ENCODE measurements around the gene OTX1.

Gene OTX1

GRCh38 chr2:63056107-63057050 lies 5.7 kb downstream of the OTX1 start:
- H3K4me3 ChIP-seq (ENCODE audit: low read depth, low read length) = no peak overlapping the region; the same call in 1 of the 2 replicates
- H3K4me1 ChIP-seq = no peaks in the 10 kb centered on the region
- peak; percentile 43 for DNase-seq
- peaks cover 89% of the 10 kb centered on the region for H3K27me3 ChIP-seq
- no peaks in the 10 kb centered on the region for H3K9me3 ChIP-seq
- TF ChIP-seq, protein P1, sequence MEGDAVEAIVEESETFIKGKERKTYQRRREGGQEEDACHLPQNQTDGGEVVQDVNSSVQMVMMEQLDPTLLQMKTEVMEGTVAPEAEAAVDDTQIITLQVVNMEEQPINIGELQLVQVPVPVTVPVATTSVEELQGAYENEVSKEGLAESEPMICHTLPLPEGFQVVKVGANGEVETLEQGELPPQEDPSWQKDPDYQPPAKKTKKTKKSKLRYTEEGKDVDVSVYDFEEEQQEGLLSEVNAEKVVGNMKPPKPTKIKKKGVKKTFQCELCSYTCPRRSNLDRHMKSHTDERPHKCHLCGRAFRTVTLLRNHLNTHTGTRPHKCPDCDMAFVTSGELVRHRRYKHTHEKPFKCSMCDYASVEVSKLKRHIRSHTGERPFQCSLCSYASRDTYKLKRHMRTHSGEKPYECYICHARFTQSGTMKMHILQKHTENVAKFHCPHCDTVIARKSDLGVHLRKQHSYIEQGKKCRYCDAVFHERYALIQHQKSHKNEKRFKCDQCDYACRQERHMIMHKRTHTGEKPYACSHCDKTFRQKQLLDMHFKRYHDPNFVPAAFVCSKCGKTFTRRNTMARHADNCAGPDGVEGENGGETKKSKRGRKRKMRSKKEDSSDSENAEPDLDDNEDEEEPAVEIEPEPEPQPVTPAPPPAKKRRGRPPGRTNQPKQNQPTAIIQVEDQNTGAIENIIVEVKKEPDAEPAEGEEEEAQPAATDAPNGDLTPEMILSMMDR (IDR thresholded peaks at IDR 0.05; ENCODE audit: low read depth, low read length) = no peak
- H3K36me3 ChIP-seq = no peaks in the 10 kb centered on the region

GRCh38 chr2:63057249-63058143 lies 6.9 kb downstream of the OTX1 start:
- Histone ChIP-seq H3K4me3 (ENCODE audit: low read depth, low read length) (peak overlapping the region; percentile 28; the same call in 1 of the 2 replicates), H3K36me3 (no peaks in the 10 kb centered on the region), H3K27me3 (peaks cover 91% of the 10 kb centered on the region), H3K4me1 (no peaks in the 10 kb centered on the region), H3K9me3 (no peaks in the 10 kb centered on the region)
- no peak for DNase-seq
- TF ChIP-seq, protein P1 (IDR thresholded peaks at IDR 0.05; ENCODE audit: low read depth, low read length) = no peak

DNA sequence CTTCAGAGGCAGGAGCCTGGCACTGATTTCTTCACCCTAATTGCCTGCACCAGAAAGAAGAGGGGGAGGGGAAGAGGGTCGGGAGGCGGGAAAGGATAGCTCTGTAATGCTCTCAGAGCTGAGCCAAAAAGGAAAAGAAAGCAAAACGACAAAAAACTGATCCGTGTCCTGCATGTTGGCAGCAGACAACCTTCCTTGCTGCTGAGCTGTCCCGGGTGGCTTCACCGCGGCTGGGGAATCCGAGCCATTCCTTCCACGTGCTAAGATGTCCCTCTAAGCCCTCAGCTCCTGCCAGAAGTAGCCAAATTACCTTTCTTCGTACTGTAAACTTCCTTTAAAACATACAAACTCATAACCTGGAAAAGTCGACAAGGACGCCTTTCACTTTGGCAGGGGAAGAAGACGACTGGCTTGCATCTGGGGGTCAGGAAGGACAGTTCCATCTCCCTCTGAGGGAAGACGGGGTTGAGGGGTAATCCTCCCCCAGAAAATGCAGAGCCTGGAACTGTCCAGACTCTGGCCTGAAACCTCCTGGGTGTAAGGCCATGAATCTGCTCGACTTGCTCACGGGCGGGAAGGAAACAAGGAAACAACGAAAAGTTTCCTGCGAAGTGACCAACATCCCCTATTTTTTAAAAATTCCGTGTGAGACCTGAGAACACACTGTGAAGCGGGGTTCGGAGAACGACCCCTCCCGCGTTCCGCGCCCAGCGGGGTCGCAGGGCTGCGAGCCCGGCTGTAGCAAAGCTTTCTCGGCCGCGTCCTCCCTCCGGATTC lies 7.7 kb downstream of the OTX1 start:
- DNase-seq = no peak
- TF ChIP-seq, protein P1 (IDR thresholded peaks at IDR 0.05; ENCODE audit: low read depth, low read length) = no peak
- Histone ChIP-seq H3K9me3 (no peaks in the 10 kb centered on the region), H3K36me3 (no peaks in the 10 kb centered on the region), H3K27me3 (peaks cover 87% of the 10 kb centered on the region), H3K4me3 (ENCODE audit: low read depth, low read length) (peak overlapping the region; percentile 28), H3K4me1 (no peaks in the 10 kb centered on the region)

- H3K36me3 ChIP-seq = no peaks in the 10 kb centered on the region
- peak overlapping the region; percentile 28 for H3K4me3 ChIP-seq (ENCODE audit: low read depth, low read length)
- TF ChIP-seq, protein P1 (IDR thresholded peaks at IDR 0.05; ENCODE audit: low read depth, low read length) = no peak
- H3K4me1 ChIP-seq = no peaks in the 10 kb centered on the region
- DNase-seq = no peak
- no peaks in the 10 kb centered on the region for H3K9me3 ChIP-seq
- peaks cover 79% of the 10 kb centered on the region for H3K27me3 ChIP-seq
Observed at GRCh38 chr2:63058921-63059792, 8.5 kb downstream of the OTX1 start.

DNA sequence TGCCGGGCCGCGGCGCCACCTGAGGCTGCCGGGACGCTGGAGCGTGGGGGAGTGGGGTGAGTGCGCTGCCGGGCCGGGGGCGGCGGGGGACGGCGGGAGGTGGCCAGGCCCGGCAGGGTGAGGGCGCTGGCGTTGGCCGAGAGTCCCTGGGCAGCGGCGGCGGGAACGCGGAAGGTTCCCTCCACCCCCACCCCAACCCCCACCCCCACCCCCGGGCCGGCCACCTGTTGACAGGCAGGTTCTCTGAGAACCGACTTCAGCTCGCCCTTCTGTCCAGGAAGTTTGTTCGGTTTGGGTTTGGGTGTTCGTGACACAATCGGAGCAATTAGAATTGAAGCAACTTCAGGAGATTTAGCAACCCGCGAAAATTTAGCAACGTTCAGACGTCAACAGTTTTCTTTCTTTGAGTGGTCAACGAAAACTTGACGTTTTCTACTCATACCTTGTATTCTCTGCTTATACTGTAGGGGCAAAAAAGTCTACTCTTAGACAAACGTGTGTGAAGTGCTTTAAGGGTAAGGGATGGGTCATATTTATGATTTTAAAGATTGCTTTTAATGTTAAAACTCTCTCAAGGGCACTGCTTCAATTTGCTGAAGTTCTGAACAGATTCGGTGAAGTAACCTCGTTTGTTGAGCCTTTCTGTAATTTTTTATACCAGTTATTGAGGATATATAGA lies 9.3 kb downstream of the OTX1 start:
- Histone ChIP-seq H3K27me3 (peaks cover 71% of the 10 kb centered on the region), H3K4me1 (no peaks in the 10 kb centered on the region), H3K4me3 (ENCODE audit: low read depth, low read length) (no peak overlapping the region), H3K36me3 (no peaks in the 10 kb centered on the region), H3K9me3 (no peaks in the 10 kb centered on the region)
- no peak for DNase-seq
- TF ChIP-seq, protein P1 (IDR thresholded peaks at IDR 0.05; ENCODE audit: low read depth, low read length) = no peak
